Measurements from ENCODE around the gene CXCL8. TPM values are rescaled to one million over a fixed set of nuclear protein-coding genes. Genes with fewer than 3 reads are reported as not detected.

CXCL8 gene
- polyA plus RNA-seq, 1 experiment, result 4.3 TPM

- H3K9me3 ChIP-seq (ENCODE audit: control insufficient read depth, insufficient read depth, low read length), result no peaks in the 10 kb centered on the region
- ChIA-PET POLR2A (interaction anchor here (1.8 kb wide), 1 partner anchor 11 kb away, joined by 6 read pairs; no protein-coding TSS in a partner anchor), CTCF (interaction anchor here (2.2 kb wide), 1 partner anchor 15 kb away, joined by 13 read pairs; no protein-coding TSS in a partner anchor)
- TF ChIP-seq CTCF (IDR thresholded peaks at IDR 0.05; ENCODE audit: low read depth, low read length), result no peak
- no peak for DNase-seq (ENCODE audit: low read depth, low spot score)
- no peaks in the 10 kb centered on the region for H3K27me3 ChIP-seq (ENCODE audit: control insufficient read depth, insufficient read depth, low read length)
- H3K27ac ChIP-seq (ENCODE audit: low read depth, low read length), result no peak overlapping the region
- no peak overlapping the region for H3K4me3 ChIP-seq (ENCODE audit: low read depth, low read length)
Observed at GRCh38 chr4:73714647-73715046, 25.7 kb upstream of the CXCL8 start.

GRCh38 chr4:73715659-73716058 is 24.7 kb upstream of the CXCL8 start:
- TF ChIP-seq CTCF (IDR thresholded peaks at IDR 0.05; ENCODE audit: low read depth, low read length), result no peak
- H3K27me3 ChIP-seq (ENCODE audit: control insufficient read depth, insufficient read depth, low read length), result no peaks in the 10 kb centered on the region
- no peak overlapping the region for H3K4me3 ChIP-seq (ENCODE audit: low read depth, low read length)
- no peak for DNase-seq (ENCODE audit: low read depth, low spot score)
- H3K27ac ChIP-seq (ENCODE audit: low read depth, low read length), result no peak overlapping the region
- ChIA-PET POLR2A (interaction anchor here (1.8 kb wide), 1 partner anchor 12 kb away, joined by 6 read pairs; no protein-coding TSS in a partner anchor), CTCF (interaction anchor here (2.2 kb wide), 1 partner anchor 14 kb away, joined by 13 read pairs; no protein-coding TSS in a partner anchor)
- H3K9me3 ChIP-seq (ENCODE audit: control insufficient read depth, insufficient read depth, low read length), result no peaks in the 10 kb centered on the region

- Histone ChIP-seq H3K9me3 (ENCODE audit: control insufficient read depth, insufficient read depth, low read length) (no peaks in the 10 kb centered on the region), H3K27ac (ENCODE audit: low read depth, low read length) (no peak overlapping the region), H3K4me3 (ENCODE audit: low read depth, low read length) (no peak overlapping the region), H3K27me3 (ENCODE audit: control insufficient read depth, insufficient read depth, low read length) (no peaks in the 10 kb centered on the region)
- ChIA-PET CTCF (interaction anchor here (0.9 to 2.2 kb wide), 2 partner anchors 11 to 416 kb away, joined by 3 to 12 read pairs; no protein-coding TSS in a partner anchor), POLR2A (no interaction called here)
- no peak for TF ChIP-seq CTCF (IDR thresholded peaks at IDR 0.05; ENCODE audit: low read depth, low read length)
- no peak for DNase-seq (ENCODE audit: low read depth, low spot score)
Observed at GRCh38 chr4:73718375-73719373, 21.7 kb upstream of the CXCL8 start.

GRCh38 chr4:73721435-73721834 is 18.9 kb upstream of the CXCL8 start:
- no peak overlapping the region for H3K4me3 ChIP-seq (ENCODE audit: low read depth, low read length)
- POLR2A ChIA-PET, result no interaction called here
- H3K27me3 ChIP-seq (ENCODE audit: control insufficient read depth, insufficient read depth, low read length), result no peaks in the 10 kb centered on the region
- H3K9me3 ChIP-seq (ENCODE audit: control insufficient read depth, insufficient read depth, low read length), result no peaks in the 10 kb centered on the region
- no peak overlapping the region for H3K27ac ChIP-seq (ENCODE audit: low read depth, low read length)
- CTCF ChIA-PET, result interaction anchor here (1.0 to 1.3 kb wide), 3 partner anchors 8 to 413 kb away, joined by 3 to 6 read pairs (median 4); no protein-coding TSS in a partner anchor
- TF ChIP-seq CTCF (IDR thresholded peaks at IDR 0.05; ENCODE audit: low read depth, low read length), result no peak
- no peak for DNase-seq (ENCODE audit: low read depth, low spot score)

- no peaks in the 10 kb centered on the region for H3K27me3 ChIP-seq (ENCODE audit: control insufficient read depth, insufficient read depth, low read length)
- H3K9me3 ChIP-seq (ENCODE audit: control insufficient read depth, insufficient read depth, low read length), result no peaks in the 10 kb centered on the region
- CTCF ChIA-PET, result interaction anchor here (1.0 to 1.3 kb wide), 3 partner anchors 8 to 413 kb away, joined by 3 to 6 read pairs (median 4); no protein-coding TSS in a partner anchor
Observed at GRCh38 chr4:73721909-73722308, 18.5 kb upstream of the CXCL8 start.

More at GRCh38 chr4:73721909-73722308, 18.5 kb upstream of the CXCL8 start:
- TF ChIP-seq CTCF (IDR thresholded peaks at IDR 0.05; ENCODE audit: low read depth, low read length), result no peak
- POLR2A ChIA-PET, result no interaction called here
- H3K4me3 ChIP-seq (ENCODE audit: low read depth, low read length), result no peak overlapping the region
- DNase-seq (ENCODE audit: low read depth, low spot score), result no peak
- no peak overlapping the region for H3K27ac ChIP-seq (ENCODE audit: low read depth, low read length)
